H1 (cell line): ENCODE data around the gene EHD4. TPM values are rescaled to one million over a fixed set of nuclear protein-coding genes. Genes with fewer than 3 reads are reported as not detected.

ENCODE experiments used
- CTCF ChIA-PET: fragments of 300-600 bp; sonication (Branson Sonifier 250); formaldehyde crosslinking; loops from one replicate; lab custom pipeline; 2021; ENCODE audit not compliant: partially characterized antibody; lab: Charles Lee
- POLR2A ChIA-PET: fragments of 300-600 bp; sonication (Branson Sonifier 250); formaldehyde crosslinking; loops from one replicate; lab custom pipeline; 2021; ENCODE audit warnings: inconsistent platforms; ENCODE audit not compliant: partially characterized antibody; lab: Charles Lee
- DNase-seq, 2 experiments: peaks; one replicate each; pipeline versions ENCODE4 v3.0.0 to v3.0.0-alpha.2; 2010 to 2022; ENCODE audit warnings: low spot score in 2 of 2, low read depth in 1 of 2, mixed read lengths in 1 of 2
- FAIRE-seq: peaks from 2 replicates; lab custom pipeline; 2011; peaks lifted over from hg19 to GRCh38; lab: Jason Lieb, UNC
- H2AFZ ChIP-seq: 2 replicates; pipeline ENCODE4 v1.8.1; 2012; ENCODE audit warnings: low read length, inconsistent platforms
- H2AK5ac ChIP-seq: 2 replicates; pipeline ENCODE4 v1.6.1; 2013; ENCODE audit warnings: low read depth, low read length
- H2BK120ac ChIP-seq: replicated peaks from 2 replicates; pipeline ENCODE3; 2013; ENCODE audit warnings: low read depth, low read length, inconsistent platforms
- H2BK12ac ChIP-seq: 2 replicates; pipeline ENCODE4 v1.6.1; 2013; ENCODE audit warnings: low read depth, low read length
- H2BK15ac ChIP-seq: 2 replicates; pipeline ENCODE4 v1.6.1; 2013; ENCODE audit warnings: low read length
- H2BK20ac ChIP-seq: 2 replicates; pipeline ENCODE4 v1.6.1; 2013; ENCODE audit warnings: low read length
- H2BK5ac ChIP-seq: 2 replicates; pipeline ENCODE4 v1.6.1; 2013; ENCODE audit warnings: low read depth, low read length
- H3K14ac ChIP-seq: 2 replicates; pipeline ENCODE4 v1.6.1; 2013; ENCODE audit warnings: inconsistent platforms; ENCODE audit not compliant: insufficient read length
- H3K18ac ChIP-seq: 2 replicates; pipeline ENCODE4 v1.6.1; 2013; ENCODE audit warnings: low read length; ENCODE audit errors: extremely low read depth
- H3K23ac ChIP-seq: 2 replicates; pipeline ENCODE4 v1.6.1; 2013; ENCODE audit warnings: inconsistent platforms; ENCODE audit not compliant: insufficient read length
- H3K23me2 ChIP-seq: 2 replicates; pipeline ENCODE4 v1.6.1; 2013; ENCODE audit warnings: low read depth, low read length
- H3K27ac ChIP-seq: 2 replicates; pipeline ENCODE4 v1.6.1; 2011; ENCODE audit warnings: low read depth, low read length, inconsistent platforms
- H3K27me3 ChIP-seq, 4 experiments: replicated peaks in 1 of 4; 1 replicate in 1 of 4; 2 replicates in 3 of 4; pipeline versions ENCODE4 v1.6.1 to v1.8.1; 2011 to 2013; ENCODE audit warnings: low read length in 3 of 4, mild to moderate bottlenecking in 3 of 4, inconsistent platforms in 2 of 4, mixed read lengths in 2 of 4, moderate library complexity in 1 of 4; ENCODE audit not compliant: control insufficient read depth in 3 of 4, insufficient read depth in 3 of 4; ENCODE audit errors: extremely low read depth in 1 of 4
- H3K36me3 ChIP-seq, 4 experiments: 2 replicates each; pipeline versions ENCODE4 v1.6.1 to v1.8.1; 2011 to 2013; ENCODE audit warnings: mild to moderate bottlenecking in 4 of 4, low read length in 3 of 4, moderate library complexity in 2 of 4, control low read depth in 1 of 4, inconsistent platforms in 1 of 4; ENCODE audit not compliant: insufficient read depth in 4 of 4, control insufficient read depth in 2 of 4
- H3K4ac ChIP-seq: replicated peaks from 2 replicates; pipeline ENCODE3; 2013; ENCODE audit warnings: low read length, low read depth, mixed read lengths, inconsistent platforms; ENCODE audit not compliant: insufficient read length
- H3K4me1 ChIP-seq, 4 experiments: replicated peaks in 1 of 4; 1 replicate in 1 of 4; 2 replicates in 3 of 4; pipeline versions ENCODE4 v1.6.1 to v1.8.1; 2011 to 2013; ENCODE audit warnings: low read length in 3 of 4, inconsistent platforms in 2 of 4, mixed read lengths in 1 of 4; ENCODE audit not compliant: insufficient read depth in 4 of 4, control insufficient read depth in 3 of 4
- H3K4me2 ChIP-seq, 2 experiments: 2 replicates each; pipeline versions ENCODE4 v1.6.1 to v1.8.1; 2011 to 2013; ENCODE audit warnings: low read depth in 2 of 2, low read length in 2 of 2, control low read depth in 1 of 2, inconsistent platforms in 1 of 2, mild to moderate bottlenecking in 1 of 2; ENCODE audit not compliant: insufficient read depth in 1 of 2
- H3K4me3 ChIP-seq, 4 experiments: fragments of 200-600, 300-600 bp in 1 of 4; sonication (generic), shearing (Covaris generic), sonication (Bioruptor Twin) in 1 of 4; 2 replicates each; pipeline versions ENCODE4 v1.5.1 to v1.8.1; 2011 to 2016; ENCODE audit warnings: low read length in 4 of 4, low read depth in 3 of 4, control low read depth in 2 of 4, inconsistent platforms in 2 of 4, mild to moderate bottlenecking in 2 of 4, mixed read lengths in 1 of 4, moderate library complexity in 1 of 4; ENCODE audit not compliant: insufficient read depth in 2 of 4; ENCODE audit errors: extremely low read depth in 1 of 4
- H3K56ac ChIP-seq: replicated peaks from 2 replicates; pipeline ENCODE3; 2013; ENCODE audit warnings: low read depth, mild to moderate bottlenecking, mixed read lengths, low read length, inconsistent platforms; ENCODE audit not compliant: insufficient read length
- H3K79me1 ChIP-seq: 2 replicates; pipeline ENCODE4 v1.6.1; 2013; ENCODE audit warnings: low read depth, low read length, control low read depth
- H3K79me2 ChIP-seq, 2 experiments: 2 replicates each; pipeline versions ENCODE4 v1.6.1 to v1.8.1; 2012 to 2013; ENCODE audit warnings: low read length in 2 of 2, mild to moderate bottlenecking in 2 of 2, inconsistent platforms in 1 of 2; ENCODE audit not compliant: insufficient read depth in 2 of 2, control insufficient read depth in 1 of 2
- H3K9ac ChIP-seq, 4 experiments: replicated peaks in 1 of 4; 1 replicate in 1 of 4; 2 replicates in 3 of 4; pipeline versions ENCODE4 v1.6.1 to v1.8.1; 2011 to 2013; ENCODE audit warnings: low read depth in 3 of 4, low read length in 3 of 4, control low read depth in 2 of 4, mild to moderate bottlenecking in 2 of 4, moderate library complexity in 2 of 4, inconsistent platforms in 1 of 4; ENCODE audit errors: extremely low read depth in 1 of 4
- H3K9me3 ChIP-seq, 2 experiments: 2 replicates each; pipeline versions ENCODE4 v1.6.1 to v1.8.1; 2012 to 2013; ENCODE audit warnings: mild to moderate bottlenecking in 2 of 2, moderate library complexity in 2 of 2, control low read depth in 1 of 2, inconsistent platforms in 1 of 2, low read depth in 1 of 2, low read length in 1 of 2, mixed read lengths in 1 of 2; ENCODE audit not compliant: insufficient read depth in 2 of 2
- H4K20me1 ChIP-seq, 2 experiments: replicated peaks in 1 of 2; 2 replicates each; pipeline versions ENCODE3 to v1.8.1; 2011 to 2013; ENCODE audit warnings: inconsistent platforms in 2 of 2, low read length in 2 of 2, mild to moderate bottlenecking in 1 of 2; ENCODE audit not compliant: insufficient read depth in 2 of 2, control insufficient read depth in 1 of 2
- H4K5ac ChIP-seq: 2 replicates; pipeline ENCODE4 v1.6.1; 2013; ENCODE audit warnings: low read length, low read depth, mixed read lengths, inconsistent platforms; ENCODE audit not compliant: insufficient read length
- H4K8ac ChIP-seq: 2 replicates; pipeline ENCODE4 v1.8.0; 2013; ENCODE audit warnings: mild to moderate bottlenecking, moderate library complexity, low read length, inconsistent platforms; ENCODE audit not compliant: insufficient read depth; ENCODE audit errors: extremely low read depth
- H4K91ac ChIP-seq: replicated peaks from 2 replicates; pipeline ENCODE3; 2013; ENCODE audit warnings: low read length, mixed read lengths, inconsistent platforms; ENCODE audit not compliant: insufficient read length
- GABPA ChIP-seq: IDR thresholded peaks from 2 replicates; pipeline ENCODE4 v1.6.1; 2011; ENCODE audit warnings: mild to moderate bottlenecking, low read length, moderate library complexity, borderline replicate concordance; ENCODE audit not compliant: insufficient read depth
- GTF2F1 ChIP-seq: IDR thresholded peaks from 2 replicates; pipeline ENCODE4 v1.6.1; 2012; ENCODE audit warnings: low read depth, low read length, improper control_type of control experiment, borderline replicate concordance
- KDM5A ChIP-seq: fragments of 200-600 bp; IDR thresholded peaks from 2 replicates; pipeline ENCODE4 v1.7.1; 2012; ENCODE audit warnings: mild to moderate bottlenecking, low read length, inconsistent platforms, mixed read lengths
- SRF ChIP-seq: IDR thresholded peaks from 2 replicates; pipeline ENCODE4 v1.6.1; 2011; ENCODE audit warnings: mild to moderate bottlenecking, low read depth, low read length, moderate library complexity
- TAF1 ChIP-seq: IDR thresholded peaks from 2 replicates; pipeline ENCODE4 v1.6.1; 2011; ENCODE audit warnings: mild to moderate bottlenecking, low read depth, low read length
- TEAD4 ChIP-seq: IDR thresholded peaks from 2 replicates; pipeline ENCODE4 v1.6.1; 2012; ENCODE audit warnings: low read depth, low read length, inconsistent platforms, mixed read lengths
- WGBS, 2 experiments: shearing (Covaris generic) in 1 of 2; methylation state at CpG; one replicate each; pipeline versions ENCODE4 v1.1.6 to v1.1.7; 2013 to 2015; ENCODE audit warnings: low lambda C conversion rate in 2 of 2, mixed read lengths in 2 of 2, inconsistent platforms in 1 of 2, low coverage in 1 of 2, missing lambda C conversion rate in 1 of 2; ENCODE audit not compliant: insufficient replicate concordance in 2 of 2, insufficient coverage in 1 of 2, insufficient read length in 1 of 2; ENCODE audit errors: extremely low coverage in 1 of 2, missing lambda C conversion rate in 1 of 2; 5-methylcytosine and 5-hydroxymethylcytosine counted together
- polyA plus RNA-seq, 7 experiments: library from polyadenylated mRNA; depleted of rRNA in 3 of 7; stranded (reverse) in 5 of 7; unstranded in 2 of 7; fragments of >200 nt in 5 of 7; fragments of 200-250 nt in 2 of 7; gene quantifications; 1 replicate in 5 of 7; 2 replicates in 1 of 7; 4 replicates in 1 of 7; pipeline versions ENCODE4 v1.2.1 to v1.2.3, GENCODE V29; 2011 to 2013; ENCODE audit warnings: missing spikeins in 2 of 7, mixed read lengths in 2 of 7
- total RNA-seq: library from RNA; stranded (reverse); fragmentation: NEBNext Ultra II Directional; extraction: Animal tissue kit (Norgen Biotek cat#: 25700); gene quantifications from 2 replicates; pipeline ENCODE4 v1.2.1, GENCODE V29; 2021
- TF ChIP-seq, protein P1 (sequence below): IDR thresholded peaks from 2 replicates; pipeline ENCODE4 v1.6.1; 2012; ENCODE audit warnings: inconsistent platforms

EHD4 gene
- total and polyA plus RNA-seq, 2 of the 8 experiments (the other 6 are each of a cell fraction or from before 2014, with no cell fraction given): 17.5 to 24.5 TPM

DNA sequence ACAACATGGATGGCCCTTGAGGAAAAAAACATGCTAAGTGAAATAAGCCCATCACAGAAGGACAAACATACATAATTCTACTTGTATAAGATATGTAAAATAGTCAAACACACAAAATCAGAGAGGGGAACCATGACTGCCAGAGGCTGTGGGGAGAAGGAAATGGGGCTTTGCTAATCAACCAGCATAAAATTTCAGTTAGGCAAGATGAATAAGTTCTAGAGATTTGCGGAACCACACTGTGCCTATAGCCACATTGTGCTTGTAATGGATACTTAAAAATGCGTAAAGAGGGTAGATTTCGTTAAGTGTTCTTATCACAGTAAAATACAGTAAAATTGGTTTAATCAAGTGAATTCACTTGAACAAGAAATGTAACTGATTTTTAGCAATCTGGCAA is 44.8 kb downstream of the EHD4 start:
- CTCF ChIA-PET: no interaction called here

More for the DNA sequence above, 44.8 kb downstream of the EHD4 start:
- no peak overlapping the region for H2AFZ ChIP-seq
- peaks cover 2 to 12% of the 10 kb centered on the region in 2 experiments for H4K20me1 ChIP-seq
- peaks cover 10% of the 10 kb centered on the region; the same call in 1 of the 2 replicates for H3K79me1 ChIP-seq
- H4K8ac ChIP-seq: no peak overlapping the region
- 96% methylated on average over 3 of the region's 3 CpGs; no CpG with 5 or more reads in 1 of the 2 experiments for WGBS, 2 experiments
- peaks cover 0 to 3% (median 0%) of the 10 kb centered on the region in 4 experiments; a peak in 3 of 8 replicates for H3K36me3 ChIP-seq
- TF ChIP-seq TEAD4: no peak
- no peak for TF ChIP-seq GTF2F1
- no peak for TF ChIP-seq GABPA
- TF ChIP-seq, protein P1, sequence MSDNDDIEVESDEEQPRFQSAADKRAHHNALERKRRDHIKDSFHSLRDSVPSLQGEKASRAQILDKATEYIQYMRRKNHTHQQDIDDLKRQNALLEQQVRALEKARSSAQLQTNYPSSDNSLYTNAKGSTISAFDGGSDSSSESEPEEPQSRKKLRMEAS: no peak
- TF ChIP-seq TAF1: no peak
- TF ChIP-seq KDM5A: no peak
- TF ChIP-seq SRF: no peak
- H2BK5ac ChIP-seq: no peak overlapping the region
- no peak overlapping the region for H3K4me2 ChIP-seq
- H2BK120ac ChIP-seq: no peak overlapping the region
- H3K23ac ChIP-seq: no peak overlapping the region
- no peak overlapping the region for H3K27ac ChIP-seq
- H3K23me2 ChIP-seq: no peaks in the 10 kb centered on the region
- no peak overlapping the region for H3K18ac ChIP-seq
- H3K4ac ChIP-seq: no peak overlapping the region
- H3K14ac ChIP-seq: no peak overlapping the region
- no peak overlapping the region for H3K9ac ChIP-seq
- H3K56ac ChIP-seq: no peak overlapping the region
- H2BK12ac ChIP-seq: no peak overlapping the region
- H4K5ac ChIP-seq: no peak overlapping the region
- no peak overlapping the region for H3K4me3 ChIP-seq
- DNase-seq (no peak), FAIRE-seq (no peak)
- no peaks in the 10 kb centered on the region for H3K79me2 ChIP-seq
- no peak overlapping the region for H2AK5ac ChIP-seq
- H2BK15ac ChIP-seq: no peak overlapping the region
- no peaks in the 10 kb centered on the region for H3K27me3 ChIP-seq
- POLR2A ChIA-PET: no interaction called here
- H3K9me3 ChIP-seq: no peaks in the 10 kb centered on the region
- no peak overlapping the region for H4K91ac ChIP-seq
- peaks cover 0 to 8% (median 0%) of the 10 kb centered on the region in 4 experiments; a peak in 3 of 7 replicates for H3K4me1 ChIP-seq
- H2BK20ac ChIP-seq: no peak overlapping the region
